Measurements from ENCODE around the gene PIK3C2G. TPM values are rescaled to one million over a fixed set of nuclear protein-coding genes. Genes with fewer than 3 reads are reported as not detected.

Gene PIK3C2G
- polyA plus RNA-seq, 1 of the 3 experiments (the other 2 are of a cell fraction) = 0.02 TPM

DNA sequence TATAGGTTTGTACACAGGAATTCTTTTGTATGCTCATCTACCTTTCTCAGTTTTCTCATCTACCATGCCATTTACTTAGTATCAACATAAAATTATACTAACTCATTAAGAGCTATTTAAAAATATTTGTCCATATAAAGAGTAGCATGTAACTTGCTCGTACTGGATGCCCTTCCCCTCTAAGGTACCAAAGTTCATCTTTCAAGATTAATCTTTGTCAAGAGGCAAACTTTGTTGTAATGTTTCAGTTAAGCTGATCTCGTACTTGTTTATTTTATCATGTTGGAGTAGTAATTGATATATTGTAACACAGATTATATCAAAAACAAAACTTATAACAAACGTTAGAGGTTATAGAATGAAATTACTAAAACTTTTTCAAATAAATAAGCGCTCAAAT, 128.5 kb downstream of the PIK3C2G start:
- Histone ChIP-seq H3K27me3 (ENCODE audit: insufficient read depth) (no peaks in the 10 kb centered on the region), H3K9ac (no peak overlapping the region), H3K9me3 (no peaks in the 10 kb centered on the region), H3K4me1 (ENCODE audit: control insufficient read depth in 1 of 2, insufficient read depth in 2 of 2, low read depth in 1 of 2, low read length in 1 of 2) (no peaks in the 10 kb centered on the region), H3K4me3 (ENCODE audit: low read depth in 2 of 2, low read length in 1 of 2) (no peak overlapping the region), H3F3A (replicated peaks; ENCODE audit: insufficient read depth) (no peaks in the 10 kb centered on the region), H3K4me2 (no peak overlapping the region), H4K20me1 (ENCODE audit: insufficient read depth) (no peaks in the 10 kb centered on the region), H3K27ac (ENCODE audit: low read depth in 2 of 2, low read length in 1 of 2) (no peak overlapping the region), H2AFZ (ENCODE audit: low read depth) (no peak overlapping the region), H3K79me2 (ENCODE audit: insufficient read depth) (no peaks in the 10 kb centered on the region), H3K9me2 (no peaks in the 10 kb centered on the region), H3K36me3 (replicated peaks in 1 of 2; ENCODE audit: control insufficient read depth in 1 of 2, insufficient read depth in 2 of 2, low read length in 1 of 2) (no peaks in the 10 kb centered on the region)
- POLR2A ChIA-PET = no interaction called here
- CTCF ChIA-PET = no interaction called here
- DNase-seq = no peak
- TF ChIP-seq TCF12 (IDR thresholded peaks at IDR 0.05) (no peak), NFIC (IDR thresholded peaks at IDR 0.05; ENCODE audit: borderline replicate concordance) (no peak), GATA2 (CRISPR knock-in tag; IDR thresholded peaks at IDR 0.05) (no peak)
- TF ChIP-seq, protein P1, sequence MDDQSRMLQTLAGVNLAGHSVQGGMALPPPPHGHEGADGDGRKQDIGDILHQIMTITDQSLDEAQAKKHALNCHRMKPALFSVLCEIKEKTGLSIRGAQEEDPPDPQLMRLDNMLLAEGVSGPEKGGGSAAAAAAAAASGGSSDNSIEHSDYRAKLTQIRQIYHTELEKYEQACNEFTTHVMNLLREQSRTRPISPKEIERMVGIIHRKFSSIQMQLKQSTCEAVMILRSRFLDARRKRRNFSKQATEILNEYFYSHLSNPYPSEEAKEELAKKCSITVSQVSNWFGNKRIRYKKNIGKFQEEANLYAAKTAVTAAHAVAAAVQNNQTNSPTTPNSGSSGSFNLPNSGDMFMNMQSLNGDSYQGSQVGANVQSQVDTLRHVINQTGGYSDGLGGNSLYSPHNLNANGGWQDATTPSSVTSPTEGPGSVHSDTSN (IDR thresholded peaks at IDR 0.05) = no peak
- 19% methylated on average over 4 of the region's 4 CpGs for WGBS (ENCODE audit: low lambda C conversion rate)

DNA sequence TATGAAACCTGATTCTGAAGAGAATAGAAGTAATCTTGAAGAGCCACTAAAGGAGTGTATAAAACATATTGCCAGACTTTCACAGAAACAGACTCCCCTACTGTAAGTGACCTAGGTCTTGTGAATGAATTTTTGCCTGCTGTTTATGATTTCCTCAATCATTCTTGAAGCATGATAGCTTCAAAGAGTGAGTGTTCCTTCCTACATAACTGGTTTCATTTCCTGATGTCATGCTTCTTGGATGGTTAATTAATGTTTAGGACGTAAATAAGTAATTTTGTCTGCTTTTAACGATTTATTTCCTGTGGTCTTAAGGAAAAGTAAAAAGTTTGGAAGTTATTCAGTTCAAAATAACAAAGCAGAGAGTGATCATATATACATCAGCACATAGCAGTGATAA, 129.8 kb downstream of the PIK3C2G start:
- TF ChIP-seq ELF1 (IDR thresholded peaks at IDR 0.05) (no peak), GATA2 (CRISPR knock-in tag; IDR thresholded peaks at IDR 0.05) (no peak), JUND (IDR thresholded peaks at IDR 0.05) (no peak), FOSL2 (IDR thresholded peaks at IDR 0.05; ENCODE audit: borderline replicate concordance, low read depth) (no peak), YY1 (IDR thresholded peaks at IDR 0.05; ENCODE audit: low read depth) (no peak), NFIC (IDR thresholded peaks at IDR 0.05; ENCODE audit: borderline replicate concordance) (no peak), POLR2AphosphoS5 (IDR thresholded peaks at IDR 0.05; ENCODE audit: low read depth, low read length) (no peak), FOXM1 (IDR thresholded peaks at IDR 0.05; ENCODE audit: low read depth) (no peak), RAD21 (IDR thresholded peaks at IDR 0.05; ENCODE audit: low read length) (no peak), CHD2 (IDR thresholded peaks at IDR 0.05; ENCODE audit: low read length, partially characterized antibody) (no peak), TAF1 (IDR thresholded peaks at IDR 0.05; ENCODE audit: borderline replicate concordance, low read depth, low read length) (no peak), RFX5 (IDR thresholded peaks at IDR 0.05; ENCODE audit: low read length) (no peak), MXI1 (IDR thresholded peaks at IDR 0.05; ENCODE audit: low read depth, low read length) (no peak)
- TF ChIP-seq, protein P2, sequence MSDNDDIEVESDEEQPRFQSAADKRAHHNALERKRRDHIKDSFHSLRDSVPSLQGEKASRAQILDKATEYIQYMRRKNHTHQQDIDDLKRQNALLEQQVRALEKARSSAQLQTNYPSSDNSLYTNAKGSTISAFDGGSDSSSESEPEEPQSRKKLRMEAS (IDR thresholded peaks at IDR 0.05; ENCODE audit: low read depth) = no peak
- TF ChIP-seq, protein P1 (IDR thresholded peaks at IDR 0.05) = no peak
- Histone ChIP-seq H3F3A (replicated peaks; ENCODE audit: insufficient read depth) (no peaks in the 10 kb centered on the region), H3K4me3 (ENCODE audit: low read depth in 2 of 2, low read length in 1 of 2) (no peak overlapping the region), H3K9me2 (no peaks in the 10 kb centered on the region), H3K9ac (no peak overlapping the region), H4K20me1 (ENCODE audit: insufficient read depth) (no peaks in the 10 kb centered on the region), H3K27me3 (ENCODE audit: insufficient read depth) (no peaks in the 10 kb centered on the region), H3K4me2 (no peak overlapping the region), H3K79me2 (ENCODE audit: insufficient read depth) (no peaks in the 10 kb centered on the region), H3K9me3 (no peaks in the 10 kb centered on the region), H3K27ac (ENCODE audit: low read depth in 2 of 2, low read length in 1 of 2) (no peak overlapping the region), H2AFZ (ENCODE audit: low read depth) (no peak overlapping the region; the same call in 1 of the 2 replicates), H3K36me3 (replicated peaks in 1 of 2; ENCODE audit: control insufficient read depth in 1 of 2, insufficient read depth in 2 of 2, low read length in 1 of 2) (no peaks in the 10 kb centered on the region), H3K4me1 (ENCODE audit: control insufficient read depth in 1 of 2, insufficient read depth in 2 of 2, low read depth in 1 of 2, low read length in 1 of 2) (no peaks in the 10 kb centered on the region)
- CTCF ChIA-PET = no interaction called here
- POLR2A ChIA-PET = no interaction called here
- no peak for DNase-seq
- WGBS (ENCODE audit: low lambda C conversion rate) = 1% methylated on average over 2 of the region's 2 CpGs

Data from SK-N-SH (cell line).